ENCODE data around the gene FRRS1L.
"Not testable (repeated sequence)": the region's sequence is repeated elsewhere in the genome, so short reads cannot be mapped to it uniquely, and the experiment has no call there.

The FRRS1L gene

GRCh38 chr9:109138421-109138820 lies 28.6 kb downstream of the FRRS1L start:
- no peak for TF ChIP-seq CTCF (IDR thresholded peaks at IDR 0.05; ENCODE audit: borderline replicate concordance, insufficient read depth, low read depth, low read length)
- no peak overlapping the region for H3K4me3 ChIP-seq (ENCODE audit: low read depth, low read length)

- H3K4me3 ChIP-seq (ENCODE audit: low read depth, low read length) = no peak overlapping the region
- TF ChIP-seq CTCF (IDR thresholded peaks at IDR 0.05; ENCODE audit: borderline replicate concordance, insufficient read depth, low read depth, low read length) = no peak
These were observed 32.9 kb downstream of the FRRS1L start for GRCh38 chr9:109134167-109134578.

GRCh38 chr9:109133533-109133932 lies 33.5 kb downstream of the FRRS1L start:
- no peak for TF ChIP-seq CTCF (IDR thresholded peaks at IDR 0.05; ENCODE audit: borderline replicate concordance, insufficient read depth, low read depth, low read length)
- H3K4me3 ChIP-seq (ENCODE audit: low read depth, low read length) = no peak overlapping the region

GRCh38 chr9:109132567-109133021 lies 34.5 kb downstream of the FRRS1L start:
- H3K4me3 ChIP-seq (ENCODE audit: low read depth, low read length) = no peak overlapping the region
- TF ChIP-seq CTCF (IDR thresholded peaks at IDR 0.05; ENCODE audit: borderline replicate concordance, insufficient read depth, low read depth, low read length) = no peak

GRCh38 chr9:109129470-109130197 lies 37.4 kb downstream of the FRRS1L start:
- TF ChIP-seq CTCF (IDR thresholded peaks at IDR 0.05; ENCODE audit: borderline replicate concordance, insufficient read depth, low read depth, low read length) = no peak
- no peak overlapping the region for H3K4me3 ChIP-seq (ENCODE audit: low read depth, low read length)

- not testable (repeated sequence) for H3K4me3 ChIP-seq (ENCODE audit: low read depth, low read length)
These were observed 40.4 kb downstream of the FRRS1L start for GRCh38 chr9:109126671-109127070.

GRCh38 chr9:109124121-109124520 lies 42.9 kb downstream of the FRRS1L start:
- no peak for TF ChIP-seq CTCF (IDR thresholded peaks at IDR 0.05; ENCODE audit: borderline replicate concordance, insufficient read depth, low read depth, low read length)
- H3K4me3 ChIP-seq (ENCODE audit: low read depth, low read length) = no peak overlapping the region
